Pons (tissue), 1 donor: ENCODE results near the gene ZNF286A.
"Not testable (repeated sequence)": the region's sequence is repeated elsewhere in the genome, so short reads cannot be mapped to it uniquely, and the experiment has no call there.

Experiments used
- DNase-seq: peaks from one replicate; pipeline ENCODE4 v3.0.0-alpha.2; 2016; ENCODE audit warnings: low spot score

Gene ZNF286A

DNA sequence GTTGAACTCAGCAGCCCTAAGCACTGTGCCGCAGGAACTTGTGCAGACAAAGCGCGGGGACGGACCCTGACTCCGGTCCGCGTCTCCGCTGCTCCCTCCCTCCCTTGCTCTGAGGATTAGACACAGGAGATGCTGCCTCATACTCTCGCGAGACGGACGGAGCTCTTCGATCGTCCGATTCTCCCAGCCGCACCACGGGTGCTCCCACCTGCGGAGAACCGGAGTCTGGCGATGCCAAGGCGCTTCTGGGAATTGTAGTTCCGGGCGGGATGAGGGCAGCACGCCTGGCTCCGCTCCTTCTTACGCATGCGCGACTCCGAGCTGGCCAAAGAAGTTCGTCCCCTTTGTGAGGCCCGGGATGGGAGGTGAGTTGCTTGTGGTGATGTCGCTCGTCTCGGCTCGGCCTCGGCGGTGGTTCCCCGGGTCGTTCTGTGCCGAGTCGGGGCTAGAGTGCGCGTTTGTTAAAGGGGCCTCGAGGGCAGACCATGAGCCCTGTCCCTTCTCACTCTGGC is at the start of gene ZNF286A:
Gene ZNF286A, plus strand, starts transcription at position 340 of the 512 bp plus-strand sequence. CDS start 578 bp downstream, outside the sequence.
- peak; percentile 99 for DNase-seq

DNA sequence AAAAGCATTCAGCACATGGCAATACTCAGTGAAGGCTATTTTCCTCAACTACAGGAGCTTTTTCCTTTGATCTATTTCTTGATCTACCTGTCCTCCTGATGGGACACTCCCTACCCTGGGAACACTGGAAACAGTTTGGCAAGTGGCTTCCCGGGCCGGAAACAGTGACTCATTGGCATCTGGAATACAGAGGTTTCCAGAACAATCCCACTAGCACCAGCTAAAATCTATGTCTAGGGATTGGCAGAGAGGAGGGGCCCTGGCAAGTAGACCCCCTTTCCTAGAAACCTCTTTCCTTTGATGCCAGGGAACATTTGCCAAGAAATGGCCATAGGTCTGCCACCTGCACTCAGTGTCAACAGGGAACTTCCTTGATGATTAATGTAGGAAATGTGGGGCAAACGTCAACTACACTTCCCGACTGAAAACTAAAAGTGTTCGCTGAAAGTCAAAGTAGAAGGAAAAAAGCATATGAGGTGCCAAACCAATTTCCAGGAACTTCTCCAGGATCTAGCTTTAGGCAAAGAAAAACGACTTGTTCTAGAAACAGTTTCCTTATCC is 49.6 kb upstream of the ZNF286A start:
- DNase-seq, result peak; percentile 54

DNA sequence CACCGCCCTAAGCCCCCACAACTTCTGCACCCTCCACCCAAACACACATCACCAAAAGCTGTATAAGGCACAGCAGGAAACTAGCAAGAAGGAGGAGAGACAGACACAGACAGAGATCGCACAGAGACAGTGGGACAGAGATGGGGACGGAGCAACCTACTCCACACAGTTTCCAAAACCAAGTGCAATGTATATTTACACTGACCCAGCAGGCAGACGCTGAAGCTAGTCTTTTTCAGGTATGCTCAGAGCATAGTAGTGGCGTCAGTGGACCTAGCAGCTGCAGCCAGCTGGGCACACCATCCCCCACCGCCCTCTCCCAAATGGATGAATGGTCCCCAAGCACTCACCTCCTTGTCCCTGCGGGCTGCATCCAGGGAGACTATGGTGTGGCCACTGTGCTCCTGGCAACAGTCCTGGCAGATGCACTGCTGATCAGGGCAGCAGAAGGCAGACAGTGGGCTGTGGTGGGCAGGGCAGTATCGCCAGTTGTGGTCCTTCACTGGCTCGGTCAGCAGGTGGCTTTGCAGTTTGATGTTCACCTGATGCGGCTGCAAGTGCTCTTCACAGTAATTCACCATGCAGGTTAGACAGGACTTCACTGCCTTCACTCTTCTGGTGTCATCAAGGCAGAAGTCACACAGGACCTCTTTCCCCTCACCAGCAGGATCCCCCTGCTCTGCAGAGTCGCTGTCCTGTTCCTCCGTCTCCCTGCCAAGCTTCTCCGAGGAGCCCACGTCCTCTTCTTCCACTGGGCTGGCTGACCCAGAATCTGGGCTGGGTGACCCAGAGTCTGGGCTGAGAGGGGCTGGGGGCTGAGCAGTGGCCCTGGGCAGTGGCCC is 48.6 kb upstream of the ZNF286A start:
- peak; percentile 43 for DNase-seq

DNA sequence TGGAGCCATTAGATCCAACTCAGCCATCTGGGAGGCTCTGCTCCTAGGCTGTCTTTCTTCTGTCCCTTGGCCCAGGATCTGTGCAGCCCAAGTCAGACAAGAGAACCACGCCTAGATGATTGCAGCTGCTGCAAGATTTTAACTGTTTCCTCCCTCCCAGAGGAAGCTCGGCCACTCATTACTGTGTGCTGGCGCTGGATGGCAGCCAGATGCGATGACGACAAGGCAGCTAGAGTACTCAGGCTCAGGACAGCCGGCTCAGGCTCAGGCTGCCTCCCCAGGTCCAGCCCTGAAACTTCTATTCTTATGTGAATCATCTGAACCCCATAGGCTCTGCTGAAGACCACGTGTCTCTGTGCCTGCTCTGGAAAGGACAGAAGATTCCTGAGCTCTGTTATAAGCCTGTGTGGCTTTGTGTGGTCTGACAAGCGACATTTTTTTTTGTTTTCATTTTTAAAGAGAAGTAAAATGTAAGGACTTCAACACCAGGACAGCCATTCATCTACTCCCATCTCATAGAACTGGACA is 47.9 kb upstream of the ZNF286A start:
- peak; percentile 92 for DNase-seq

DNA sequence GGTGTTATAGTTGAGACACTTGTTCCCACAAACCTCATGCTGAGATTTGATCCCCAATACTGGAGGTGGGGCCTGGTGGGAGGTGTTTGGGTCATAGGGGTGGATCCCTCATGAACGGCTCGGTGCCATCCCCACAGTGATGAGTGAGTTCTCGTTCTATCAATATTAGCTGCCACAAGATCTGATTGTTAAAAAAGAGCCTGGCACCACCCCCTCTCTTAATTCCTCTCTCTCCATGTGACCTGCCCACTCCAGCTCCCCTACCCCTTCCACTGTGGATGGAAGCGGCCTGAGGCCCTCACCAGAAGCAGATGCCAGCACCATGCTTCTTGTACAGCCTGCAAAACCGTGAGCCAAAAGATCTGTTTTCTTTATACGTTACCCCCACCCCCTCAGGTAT is 46.6 kb upstream of the ZNF286A start:
- no peak for DNase-seq

DNA sequence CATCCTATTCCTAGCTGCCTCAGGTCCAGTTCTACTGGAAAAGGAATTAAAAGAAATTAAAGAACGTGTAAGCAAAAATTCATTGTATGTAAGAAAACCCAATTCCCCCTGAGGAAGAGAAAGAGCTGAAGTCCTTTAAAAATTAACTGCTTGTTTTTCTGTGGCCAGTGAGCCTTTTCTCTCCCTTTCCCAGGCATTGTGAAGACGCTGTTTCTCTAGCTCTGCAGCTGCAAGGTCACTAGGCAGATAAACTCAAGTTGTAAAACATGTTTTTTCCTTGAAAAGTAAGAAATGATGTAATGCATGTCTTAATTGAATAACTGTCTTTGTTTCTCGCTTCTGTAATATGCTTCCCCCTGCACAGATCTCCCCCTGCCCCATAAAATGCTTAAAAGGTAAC is 45.2 kb upstream of the ZNF286A start:
- DNase-seq, result not testable (repeated sequence)

DNA sequence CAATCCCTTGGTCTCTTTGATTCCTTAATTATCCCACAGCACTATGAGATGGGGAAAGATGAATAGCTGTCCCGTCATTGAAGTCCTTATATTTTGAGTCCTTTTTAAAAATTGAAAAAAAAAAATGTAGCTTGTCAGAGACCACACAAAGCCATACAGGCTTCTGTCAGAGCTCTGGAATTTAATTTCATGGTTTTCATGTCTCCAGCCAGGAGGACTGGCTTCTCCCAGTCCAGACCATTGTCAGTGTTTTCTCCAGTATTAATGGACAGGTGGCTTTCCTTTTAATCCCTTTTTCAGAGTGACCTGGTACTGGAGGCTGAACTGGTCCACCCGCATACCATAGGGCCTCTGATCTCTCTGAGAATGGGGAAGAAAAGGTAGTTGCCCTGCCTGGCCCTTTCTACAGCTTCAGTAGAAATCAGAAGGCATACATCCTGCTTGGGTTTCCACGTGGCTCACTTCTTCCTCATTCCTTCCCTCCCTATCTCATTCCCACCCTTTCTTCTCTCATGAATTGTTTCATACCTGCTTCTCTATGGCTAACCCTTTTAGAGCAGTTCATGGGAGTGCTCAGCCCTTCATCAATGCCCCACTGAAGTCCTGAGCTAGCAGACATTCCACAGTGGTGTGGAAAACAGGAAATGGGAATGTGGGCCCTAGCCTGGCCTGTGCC is 44.5 kb upstream of the ZNF286A start:
- no peak for DNase-seq

DNA sequence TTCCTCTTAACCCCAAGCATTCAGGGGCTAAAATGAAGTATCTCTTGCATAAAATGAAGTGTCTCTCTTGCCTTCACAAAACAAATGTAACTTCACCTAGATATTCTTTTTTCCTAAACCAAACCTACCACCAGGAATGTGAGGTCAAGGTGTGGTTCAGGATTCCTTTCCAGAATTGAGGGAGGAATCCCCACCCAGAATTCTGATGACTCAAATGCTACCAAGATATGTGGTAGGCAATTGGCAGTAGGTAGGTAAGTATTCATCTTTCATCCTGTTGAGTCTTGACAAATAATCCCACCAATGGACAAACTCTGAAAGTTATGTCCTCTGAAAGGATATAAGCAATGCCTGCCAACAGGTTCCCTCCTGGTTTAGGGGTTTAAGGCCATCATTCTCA is 41.7 kb upstream of the ZNF286A start:
- DNase-seq, result no peak

DNA sequence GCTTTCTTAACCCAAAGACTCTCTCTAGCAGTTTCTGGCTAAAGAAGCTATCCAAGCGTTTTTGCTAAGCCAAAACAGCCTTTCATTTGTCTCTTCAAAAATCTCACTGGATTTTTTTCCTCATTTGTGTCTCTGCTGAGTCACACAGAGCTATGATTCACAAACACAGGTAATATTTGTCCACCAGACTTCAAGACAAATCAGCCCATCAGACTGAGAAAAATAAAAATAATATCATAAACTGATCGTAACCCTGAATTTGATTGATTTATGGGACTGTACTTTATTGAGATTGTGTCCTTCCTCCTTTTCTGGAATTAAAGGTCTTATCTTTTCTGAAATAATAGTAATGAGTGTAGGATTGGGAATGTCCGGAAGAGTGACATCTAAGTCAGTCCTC is 41.3 kb upstream of the ZNF286A start:
- no peak for DNase-seq

DNA sequence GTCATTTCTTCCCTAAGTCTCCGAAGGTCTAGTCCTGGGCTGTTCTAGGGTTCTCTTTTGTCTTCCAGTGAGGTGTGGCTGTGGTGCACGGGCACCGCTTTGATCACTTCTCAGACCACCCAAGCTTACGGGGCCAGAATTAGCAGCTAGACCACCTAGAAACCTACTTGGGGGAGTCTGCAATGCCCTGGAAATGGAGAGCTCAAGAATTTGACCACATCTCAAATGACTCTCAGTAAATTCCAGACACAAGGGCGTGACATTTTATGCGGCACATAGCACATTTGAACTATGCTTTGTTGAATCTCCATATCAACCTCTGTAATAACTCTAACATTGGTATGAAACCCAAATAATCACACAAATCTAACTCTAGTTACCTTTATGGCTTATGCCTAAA is 40.3 kb upstream of the ZNF286A start:
- DNase-seq, result no peak

DNA sequence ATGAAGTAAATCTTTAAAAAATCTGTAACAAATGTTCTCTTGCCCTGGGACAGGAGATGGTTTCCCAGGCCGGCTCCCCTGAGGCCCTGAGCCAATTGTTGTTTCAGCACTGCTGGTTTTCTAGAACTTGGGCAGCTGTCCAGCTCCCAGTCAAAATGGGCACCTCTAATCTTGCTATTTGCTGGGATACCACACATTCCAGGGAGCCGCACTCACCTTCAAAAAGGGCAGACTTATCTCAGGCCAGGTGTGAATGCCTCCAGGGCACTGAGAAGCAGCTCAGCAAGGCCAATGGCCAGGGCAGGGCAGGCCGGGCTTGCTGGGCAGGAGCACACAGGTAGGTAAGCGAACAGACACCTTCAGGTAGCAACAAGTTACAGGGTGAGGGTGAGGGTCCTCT is 39.9 kb upstream of the ZNF286A start:
- DNase-seq, result no peak

DNA sequence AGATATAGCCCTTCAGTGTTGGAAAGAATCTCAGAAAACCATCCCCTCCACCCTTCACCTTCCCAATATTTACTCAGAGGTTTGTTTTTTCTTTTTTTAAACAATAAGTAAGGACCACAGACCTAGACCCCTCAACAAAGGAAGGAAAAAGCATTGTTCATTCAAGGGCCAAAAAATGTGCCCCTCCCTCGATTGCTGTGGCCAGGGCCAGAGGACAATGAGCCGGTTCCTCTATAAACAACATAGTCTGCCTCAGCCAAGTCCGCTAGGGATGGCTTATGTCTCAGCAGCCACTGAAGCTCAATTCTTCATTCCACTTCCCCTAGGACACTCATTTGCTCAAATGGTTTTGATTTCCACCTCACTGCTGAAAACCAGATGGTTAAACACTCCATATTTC is 39.5 kb upstream of the ZNF286A start:
- DNase-seq, result no peak

DNA sequence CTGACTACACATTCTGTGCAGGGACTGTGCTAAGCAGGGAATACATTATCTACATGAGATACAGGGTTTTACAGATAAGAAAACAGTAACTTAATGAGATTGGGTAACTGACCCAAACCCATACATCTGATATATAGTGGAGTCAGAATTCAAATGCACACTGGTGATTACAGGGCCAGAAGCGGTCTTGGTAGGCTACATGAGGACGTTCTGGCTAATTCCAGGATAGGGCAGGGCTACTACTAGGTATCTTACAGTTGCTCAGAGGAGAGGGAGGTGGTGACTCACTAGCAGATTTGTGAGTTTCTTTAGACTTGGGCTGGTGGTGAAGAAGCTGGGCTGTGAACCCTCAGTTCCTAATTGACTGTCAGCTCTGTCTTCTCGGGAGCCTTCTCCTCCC is 36.9 kb upstream of the ZNF286A start:
- DNase-seq, result no peak

DNA sequence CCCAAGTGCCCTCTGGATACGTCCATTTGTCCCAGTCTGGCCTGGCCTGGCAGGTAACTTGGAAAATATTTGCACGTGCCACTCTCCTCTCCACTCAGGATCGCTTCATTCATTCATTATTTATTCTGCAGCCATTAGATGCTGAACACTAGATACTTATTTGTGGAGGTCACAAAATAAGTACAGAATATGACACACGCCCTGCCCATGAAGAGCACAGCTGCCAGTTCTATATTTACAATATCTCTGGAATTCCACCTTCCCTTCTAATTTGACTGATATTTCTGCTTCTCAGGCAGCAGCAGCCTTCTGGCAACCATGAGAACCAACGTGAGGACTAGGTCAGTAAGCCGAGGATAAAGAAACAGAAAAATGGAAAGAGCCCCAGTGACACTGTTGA is 36.4 kb upstream of the ZNF286A start:
- DNase-seq, result no peak

DNA sequence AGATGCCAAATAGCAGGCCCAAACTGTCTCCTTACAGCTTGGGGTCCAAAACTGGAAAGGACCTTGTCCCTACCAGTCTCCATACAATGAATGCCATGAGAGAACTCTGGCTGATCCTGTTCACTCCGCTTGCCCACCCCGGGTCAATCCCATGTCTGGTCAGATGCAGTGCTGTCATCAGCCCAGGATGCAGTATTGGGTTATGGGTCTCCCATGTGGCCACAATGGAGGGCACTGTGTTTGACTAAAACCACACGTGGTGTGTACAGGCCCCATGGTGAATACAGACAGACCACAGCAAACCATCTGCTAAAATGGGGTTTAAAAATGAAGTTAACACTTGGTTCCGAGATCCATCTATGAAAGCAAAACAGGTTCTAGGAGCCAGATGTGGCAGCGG is 35.9 kb upstream of the ZNF286A start:
- no peak for DNase-seq

DNA sequence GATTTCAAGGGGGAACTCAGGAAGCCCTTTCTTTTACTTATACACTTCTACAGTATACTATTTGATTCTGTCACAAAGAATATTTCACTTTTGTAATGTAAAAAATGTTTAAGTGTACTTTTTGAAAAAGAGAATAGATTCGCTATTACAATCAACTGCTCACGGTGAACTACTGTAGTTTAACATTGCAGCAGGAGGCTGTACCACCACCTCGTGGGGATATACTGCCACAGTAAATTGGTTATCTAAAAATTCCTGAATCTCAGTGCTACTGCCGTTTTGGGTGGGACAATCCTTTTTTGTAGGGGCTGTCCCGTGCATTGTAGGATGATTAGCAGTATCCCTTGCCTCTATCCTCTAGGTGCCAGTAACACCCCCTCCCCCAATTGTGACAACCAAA is 30.0 kb upstream of the ZNF286A start:
- not testable (repeated sequence) for DNase-seq

DNA sequence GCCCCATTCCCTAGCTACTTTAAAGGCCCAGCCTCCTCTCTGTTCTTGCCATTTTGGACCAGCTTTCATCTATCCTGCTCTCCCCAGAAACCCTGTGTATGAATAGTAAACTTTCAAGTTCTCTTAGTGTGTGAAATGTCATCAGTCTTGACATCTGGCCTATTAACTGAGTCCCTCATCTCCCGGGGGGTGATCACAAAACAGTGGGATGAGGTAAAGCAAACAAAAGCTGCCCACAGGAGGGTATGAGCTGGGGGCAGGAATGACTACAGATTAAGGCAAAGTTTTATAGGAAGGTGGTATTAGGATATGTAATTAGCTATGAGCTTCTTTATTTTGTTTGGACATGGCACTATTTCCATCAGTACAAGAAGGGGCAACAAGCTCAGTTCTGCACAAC is 24.9 kb upstream of the ZNF286A start:
- DNase-seq, result not testable (repeated sequence)

DNA sequence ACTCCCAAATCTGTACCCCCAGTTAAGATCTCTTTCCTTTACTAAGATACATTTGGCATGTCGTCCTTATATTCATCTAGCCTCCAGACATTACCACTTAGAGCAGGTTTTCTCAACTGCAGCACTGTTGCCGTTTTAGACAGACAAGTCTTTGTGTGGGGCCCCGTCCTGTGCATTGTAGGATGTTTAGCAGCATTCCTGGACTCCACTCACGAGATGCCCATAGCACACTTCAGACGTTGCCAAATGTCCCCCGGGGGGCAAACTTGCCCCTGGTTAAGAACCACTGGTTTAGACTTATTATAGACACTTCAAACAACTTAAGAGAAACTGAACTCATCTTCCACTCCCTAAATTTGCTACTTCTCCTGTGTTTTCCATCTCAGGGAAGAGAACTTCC is 23.6 kb upstream of the ZNF286A start:
- DNase-seq, result not testable (repeated sequence)

DNA sequence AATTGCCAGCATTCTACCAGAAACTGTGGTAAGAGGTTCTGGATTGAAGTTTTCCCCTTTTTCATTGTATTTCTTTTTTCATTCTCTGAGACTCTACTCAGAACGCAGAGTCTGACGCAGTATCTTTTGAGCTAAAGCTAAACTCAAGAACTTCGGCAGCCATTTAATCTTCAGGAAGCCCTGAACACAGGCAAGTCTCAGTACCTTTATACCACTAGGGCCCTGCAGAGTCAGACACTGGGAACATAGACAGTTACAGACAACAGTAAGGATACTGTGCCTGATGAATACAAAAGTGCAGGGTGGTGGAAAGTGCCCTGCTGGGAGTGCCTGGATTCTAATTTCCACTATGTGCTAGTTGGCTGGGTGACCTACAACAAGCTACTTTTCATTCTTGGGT is 16.4 kb upstream of the ZNF286A start:
- DNase-seq, result not testable (repeated sequence)

DNA sequence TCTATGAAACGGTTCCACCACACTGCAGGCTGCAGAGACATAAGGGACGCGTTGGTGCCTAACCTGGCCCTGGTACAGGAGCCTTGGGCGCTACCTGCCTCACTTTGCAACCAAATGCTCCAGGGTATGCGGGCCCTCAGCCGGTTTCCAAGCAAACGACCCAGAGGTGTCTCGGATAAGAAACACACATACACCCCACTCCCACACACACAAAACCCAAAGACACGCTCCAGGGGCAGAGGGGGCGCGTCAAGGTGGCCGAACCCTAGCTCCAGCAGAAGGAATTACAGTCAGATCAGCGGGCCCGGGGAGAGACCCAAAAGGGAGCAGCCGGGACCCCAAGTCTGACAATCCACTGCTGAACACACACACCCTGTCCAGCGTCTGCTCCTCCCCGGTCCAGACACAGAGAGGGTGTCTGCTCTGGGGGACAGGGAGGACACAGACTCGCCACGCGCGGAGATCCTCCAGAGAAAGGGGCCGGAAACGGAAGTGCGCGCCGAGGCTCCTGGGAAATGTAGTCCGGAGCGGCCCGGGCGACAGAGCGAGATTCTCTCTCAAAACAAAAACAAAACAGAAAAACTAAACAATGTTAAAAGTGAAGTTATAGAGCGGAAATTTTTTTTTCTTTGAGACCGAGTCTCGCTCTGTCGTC is 15.6 kb upstream of the ZNF286A start, which contains the start of gene TRIM16:
Gene TRIM16, minus strand, starts transcription at position 488 of the 655 bp plus-strand sequence. CDS start 32,702 bp downstream, outside the sequence.
- DNase-seq, result peak; percentile 57

DNA sequence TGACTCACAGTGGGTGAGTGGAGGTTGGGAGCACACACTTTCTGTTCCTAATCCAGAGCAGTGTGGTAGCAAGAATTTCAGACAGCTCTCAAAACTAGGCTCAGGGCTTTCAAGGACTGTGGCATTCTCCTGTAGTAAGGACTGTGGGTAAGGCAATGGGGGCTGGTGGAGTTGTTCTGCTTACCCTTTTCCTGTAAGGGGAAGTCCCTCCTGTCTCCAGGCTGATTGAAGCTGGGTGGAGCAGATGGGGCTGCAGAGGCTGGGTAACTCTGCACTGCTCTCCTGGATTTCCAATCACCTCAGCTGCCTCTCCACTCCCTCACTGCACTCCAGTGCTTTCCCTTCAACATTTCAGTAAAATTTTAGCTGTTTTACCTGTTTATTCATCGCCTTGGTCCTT is 12.1 kb upstream of the ZNF286A start:
- not testable (repeated sequence) for DNase-seq

DNA sequence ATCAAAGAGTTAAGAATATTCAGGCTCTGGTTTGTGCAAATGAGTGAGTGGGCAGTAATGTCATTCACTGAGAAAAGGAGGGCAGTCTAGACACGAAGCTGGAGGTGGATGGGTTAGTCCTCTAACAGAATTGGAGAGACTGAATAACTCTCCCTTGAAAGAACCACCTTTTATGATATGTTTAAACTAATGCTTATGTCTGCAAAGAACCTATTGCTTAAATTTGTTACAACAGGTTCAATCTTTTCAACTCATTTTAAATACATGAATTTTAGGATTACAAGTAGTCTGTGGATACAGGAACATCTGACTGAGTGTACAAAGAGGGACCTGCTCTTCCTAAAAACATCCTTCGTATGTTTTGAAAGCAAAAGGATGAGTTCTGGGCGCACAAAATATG is 585 bp upstream of the ZNF286A start:
- peak; percentile 32 for DNase-seq
